Prostate gland (tissue), 2 donors: ENCODE data around the gene MAFG.

Experiments
- POLR2AphosphoS5 ChIP-seq: sonication (generic); formaldehyde crosslinking; IDR thresholded peaks from one replicate; pipeline ENCODE4 v1.6.1; 2017; ENCODE audit warnings: antibody characterized with exemption
- TF ChIP-seq, protein P1 (sequence below), 4 experiments: fragments of 200-600 bp in 2 of 4; fragments of 450-650 bp in 2 of 4; sonication (generic) in 2 of 4; IDR thresholded peaks; 1 replicate in 3 of 4; 2 replicates in 1 of 4; pipeline ENCODE4 v1.5.1; 2016 to 2019; ENCODE audit warnings: antibody characterized with exemption in 4 of 4, mild to moderate bottlenecking in 2 of 4, moderate library complexity in 2 of 4

GRCh38 chr17:81961521-81962498 lies 34.3 kb upstream of the MAFG start:
- TF ChIP-seq POLR2AphosphoS5 = no peak
- TF ChIP-seq, protein P1, sequence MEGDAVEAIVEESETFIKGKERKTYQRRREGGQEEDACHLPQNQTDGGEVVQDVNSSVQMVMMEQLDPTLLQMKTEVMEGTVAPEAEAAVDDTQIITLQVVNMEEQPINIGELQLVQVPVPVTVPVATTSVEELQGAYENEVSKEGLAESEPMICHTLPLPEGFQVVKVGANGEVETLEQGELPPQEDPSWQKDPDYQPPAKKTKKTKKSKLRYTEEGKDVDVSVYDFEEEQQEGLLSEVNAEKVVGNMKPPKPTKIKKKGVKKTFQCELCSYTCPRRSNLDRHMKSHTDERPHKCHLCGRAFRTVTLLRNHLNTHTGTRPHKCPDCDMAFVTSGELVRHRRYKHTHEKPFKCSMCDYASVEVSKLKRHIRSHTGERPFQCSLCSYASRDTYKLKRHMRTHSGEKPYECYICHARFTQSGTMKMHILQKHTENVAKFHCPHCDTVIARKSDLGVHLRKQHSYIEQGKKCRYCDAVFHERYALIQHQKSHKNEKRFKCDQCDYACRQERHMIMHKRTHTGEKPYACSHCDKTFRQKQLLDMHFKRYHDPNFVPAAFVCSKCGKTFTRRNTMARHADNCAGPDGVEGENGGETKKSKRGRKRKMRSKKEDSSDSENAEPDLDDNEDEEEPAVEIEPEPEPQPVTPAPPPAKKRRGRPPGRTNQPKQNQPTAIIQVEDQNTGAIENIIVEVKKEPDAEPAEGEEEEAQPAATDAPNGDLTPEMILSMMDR (IDR thresholded peaks at IDR 0.05) = no peak
